HL-60/S4 treated with retinoic acid at 250 ng/mL for 4 days and 3 days (cell line): Measurements from ENCODE around the gene STAC.
"Not testable (repeated sequence)": the region's sequence is repeated elsewhere in the genome, so short reads cannot be mapped to it uniquely, and the experiment has no call there.

Experiments
- in situ Hi-C: fragments of 300-500 bp; cut with MboI; formaldehyde crosslinking; loops from 2 replicates; pipeline ENCODE4 v1.7.0; 2022; ENCODE audit warnings: low sequenced_read_pairs

STAC gene

GRCh38 chr3:36409862-36410261, 29.6 kb downstream of the STAC start:
- in situ Hi-C loops, result no loop called here

DNA sequence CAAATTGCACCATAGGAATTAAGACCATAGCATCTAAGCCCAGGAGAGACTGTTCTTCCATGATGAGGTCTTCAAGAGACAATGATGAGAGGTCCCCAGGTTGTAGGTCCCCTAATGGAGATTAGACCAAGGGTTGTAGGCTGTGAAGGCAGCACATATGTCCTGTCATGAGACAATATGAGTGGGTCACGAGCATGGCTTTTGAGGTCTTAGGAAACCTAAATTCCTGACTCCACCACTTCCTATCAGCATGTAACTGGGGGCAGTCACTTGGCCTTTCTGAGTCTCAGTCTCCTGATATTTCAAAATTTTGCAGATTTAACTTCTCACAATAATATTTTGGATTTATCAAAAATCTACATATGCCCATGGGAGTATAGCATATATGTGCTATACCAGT, 31.3 kb downstream of the STAC start:
- in situ Hi-C loops, result no loop called here

DNA sequence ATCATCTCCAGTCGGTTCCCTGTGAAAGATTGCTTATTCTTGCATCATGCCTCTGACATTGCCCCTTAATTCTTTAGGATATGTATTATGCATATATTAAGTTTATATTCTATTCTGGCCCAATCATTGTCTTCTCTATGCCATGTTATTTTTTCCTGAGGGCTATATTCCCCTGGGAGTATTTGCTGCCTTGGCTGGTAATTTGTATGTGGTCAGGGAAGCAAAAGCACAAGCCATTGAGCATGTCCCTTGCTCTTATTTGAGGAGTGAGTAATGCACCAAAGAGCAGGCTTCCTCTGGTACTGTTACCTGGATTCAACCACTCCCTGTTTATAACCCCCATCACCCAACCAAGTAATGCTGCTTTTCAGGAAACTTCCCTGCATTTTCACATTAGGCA, 36.3 kb downstream of the STAC start:
- in situ Hi-C loops, result no loop called here

DNA sequence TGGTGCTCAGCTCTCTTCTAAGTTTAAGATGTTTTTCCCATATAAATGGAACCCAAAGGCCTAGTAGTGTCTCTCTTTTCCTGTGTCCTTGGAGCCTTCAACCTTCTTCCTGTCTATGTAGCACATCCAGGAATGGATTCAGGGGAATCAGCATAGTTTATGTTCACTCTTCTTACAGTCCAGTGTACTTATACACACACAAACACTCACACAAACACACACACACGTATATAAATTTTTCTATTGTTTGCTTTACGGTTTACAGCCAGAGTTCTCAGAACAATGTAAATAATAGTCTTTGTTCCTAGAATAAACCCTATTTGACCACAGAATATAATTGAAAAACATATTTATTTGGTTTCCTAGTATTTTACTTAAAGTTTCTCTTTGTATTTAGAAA, 36.9 kb downstream of the STAC start:
- in situ Hi-C loops, result no loop called here

DNA sequence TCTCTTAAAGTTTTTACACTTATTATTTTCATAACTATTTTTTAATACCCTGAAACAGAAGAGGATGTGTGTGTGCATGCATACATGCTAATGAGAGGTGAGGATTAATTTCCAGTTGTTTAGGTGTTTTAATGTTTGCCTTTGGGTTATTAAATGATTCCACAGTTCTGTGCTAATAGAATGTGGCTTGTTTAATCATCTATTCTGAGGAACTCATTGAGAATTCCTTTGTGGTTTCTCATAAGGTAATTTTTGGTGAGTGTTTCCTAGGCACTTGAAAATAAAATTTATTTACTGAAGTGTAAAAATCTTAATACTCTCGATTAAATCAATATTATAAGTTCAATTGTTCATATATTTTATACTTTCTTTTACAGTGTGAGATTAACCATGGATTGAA, 38.0 kb downstream of the STAC start:
- in situ Hi-C loops, result no loop called here

DNA sequence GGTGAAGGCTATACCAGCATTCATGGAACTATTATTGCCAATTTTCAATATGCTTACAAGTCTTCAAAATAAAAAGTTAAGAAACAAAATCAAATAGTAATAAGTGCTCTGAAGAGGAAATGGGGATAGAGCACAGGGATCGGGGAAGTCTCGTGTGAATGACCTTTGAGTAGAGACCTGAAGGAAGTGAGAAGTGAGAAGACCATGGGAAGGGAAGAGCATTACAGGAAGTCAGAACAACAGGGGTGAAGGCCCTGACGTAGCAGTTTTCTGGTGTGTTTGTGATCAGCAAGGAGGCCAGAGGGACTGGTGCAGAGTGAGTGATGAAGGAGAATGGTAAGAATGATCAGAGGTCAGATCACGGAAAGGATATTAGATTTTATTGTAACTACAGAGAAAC, 48.1 kb downstream of the STAC start:
- in situ Hi-C loops, result no loop called here

DNA sequence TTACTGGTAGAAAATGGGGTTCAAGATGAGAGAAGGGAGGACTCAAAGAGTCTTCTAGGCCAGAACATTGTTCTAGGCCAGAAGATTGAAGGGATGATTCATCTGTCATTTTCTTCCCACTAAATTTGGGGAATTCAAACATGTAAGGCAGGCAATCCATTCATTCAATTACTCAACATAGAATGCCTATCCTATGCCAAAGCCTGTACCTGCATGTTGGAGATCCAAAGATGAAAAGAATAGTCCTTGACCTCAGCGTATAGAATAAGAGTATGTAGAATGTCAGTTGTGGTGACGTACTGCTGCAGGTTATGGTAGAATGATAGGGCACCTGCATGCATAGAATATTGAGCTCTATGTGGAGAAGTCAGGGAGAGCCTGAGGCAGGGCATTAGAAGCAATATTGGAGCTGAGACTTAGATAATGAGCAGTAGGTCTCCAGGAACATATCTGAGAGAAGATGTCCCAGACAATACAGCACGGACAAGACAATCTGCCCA, 49.7 kb downstream of the STAC start:
- in situ Hi-C loops, result no loop called here

GRCh38 chr3:36433511-36433910, 53.2 kb downstream of the STAC start:
- in situ Hi-C loops, result no loop called here

DNA sequence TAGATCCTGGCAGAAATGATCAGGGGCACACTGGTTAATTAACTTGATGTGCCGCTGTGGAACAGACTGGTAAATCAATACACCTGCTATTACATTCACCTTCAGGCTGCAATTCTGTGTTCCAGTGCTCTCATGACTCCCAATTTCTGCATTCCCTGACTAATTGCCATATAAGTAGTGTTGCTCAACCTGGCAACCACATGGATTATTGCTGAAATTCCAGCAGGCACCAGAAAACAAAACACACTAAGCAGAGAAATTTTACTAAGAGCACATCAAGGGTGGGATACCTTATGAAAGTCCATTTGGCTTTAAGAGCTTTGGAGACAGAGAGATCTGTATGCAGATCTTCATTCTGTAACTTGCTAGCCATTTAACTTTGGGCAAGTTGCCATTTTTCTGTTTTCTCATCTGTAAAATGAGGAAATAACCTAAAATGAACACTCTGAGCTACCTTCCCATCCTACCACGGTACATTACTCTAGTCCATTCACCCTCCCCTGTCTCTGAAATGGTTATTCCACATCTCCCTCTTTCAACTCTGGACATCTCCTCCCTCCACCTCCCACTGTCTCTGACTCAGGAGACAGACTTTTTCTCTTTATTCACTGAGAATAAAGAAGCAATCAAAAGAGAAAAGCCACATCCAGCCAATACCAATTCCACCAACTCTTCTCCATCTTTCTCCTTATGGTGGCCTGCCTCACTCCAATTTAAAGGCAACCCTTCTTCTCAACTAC, 54.6 kb downstream of the STAC start:
- in situ Hi-C loops, result no loop called here

DNA sequence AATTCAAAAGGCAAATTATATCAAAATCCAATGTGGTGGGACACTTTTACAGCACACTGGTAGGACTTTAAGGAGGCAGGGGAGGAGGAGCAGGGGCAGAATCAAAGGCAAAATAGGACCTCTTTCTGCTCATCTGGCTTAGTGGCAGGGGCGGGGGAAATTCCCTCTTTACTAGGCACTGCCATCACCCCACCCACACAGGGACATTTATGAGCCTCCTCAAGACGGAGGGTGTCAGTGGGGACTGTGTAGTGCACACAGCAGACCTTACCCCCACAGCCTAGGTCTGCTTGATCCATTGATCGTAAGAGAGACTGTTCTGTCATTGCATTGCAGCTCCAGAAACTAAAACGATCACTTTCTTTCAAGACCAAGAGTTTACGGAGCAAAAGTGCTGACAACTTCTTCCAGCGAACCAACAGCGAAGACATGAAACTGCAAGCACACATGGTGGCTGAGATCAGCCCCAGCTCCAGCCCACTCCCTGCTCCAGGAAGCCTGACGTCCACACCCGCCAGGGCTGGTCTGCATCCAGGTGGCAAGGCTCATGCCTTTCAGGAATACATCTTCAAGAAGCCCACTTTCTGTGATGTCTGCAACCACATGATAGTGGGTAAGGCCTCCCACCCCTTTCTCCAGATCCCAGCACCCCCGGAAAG, 62.9 kb downstream of the STAC start:
- in situ Hi-C loops, result no loop called here

DNA sequence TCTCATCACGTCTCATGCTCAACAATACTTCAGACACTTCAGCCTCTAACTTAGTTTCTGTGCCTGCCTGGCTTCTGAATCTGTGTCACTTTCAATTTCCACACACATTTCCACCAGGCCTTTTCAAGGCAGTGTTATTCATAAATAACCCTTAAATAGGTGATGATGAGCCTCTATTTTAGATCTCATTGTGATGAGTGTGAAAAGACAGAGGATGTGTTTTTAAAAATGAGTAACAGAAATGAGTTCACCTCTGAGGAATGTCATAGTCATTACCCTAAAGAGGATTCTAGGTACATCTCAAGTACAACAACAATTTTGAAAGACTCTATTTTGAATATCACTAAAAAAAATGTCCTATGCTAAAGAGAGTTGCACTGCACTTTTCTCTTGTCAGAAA, 64.6 kb downstream of the STAC start:
- in situ Hi-C loops, result no loop called here

- in situ Hi-C loops, result no loop called here
Measured at GRCh38 chr3:36446276-36446675, 66.0 kb downstream of the STAC start.

DNA sequence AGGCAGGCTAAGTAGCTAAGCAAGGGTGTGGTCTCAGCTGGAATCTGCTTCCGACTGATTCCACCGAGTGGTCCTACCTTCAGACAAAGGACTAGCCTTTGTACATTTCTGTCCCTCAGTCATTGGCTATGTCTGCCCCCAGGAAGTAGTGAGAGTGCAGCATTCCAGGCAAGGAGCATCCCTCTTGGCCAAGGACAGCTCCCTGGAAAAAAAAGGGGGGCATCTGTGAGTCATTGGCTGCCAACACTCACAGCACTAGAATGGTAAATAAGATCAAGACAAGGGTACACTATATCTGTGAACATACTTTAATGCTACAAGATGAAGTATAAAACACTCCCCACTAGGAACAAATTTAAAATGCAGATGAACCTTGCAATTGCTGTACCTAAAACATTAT, 66.8 kb downstream of the STAC start:
- in situ Hi-C loops, result no loop called here

DNA sequence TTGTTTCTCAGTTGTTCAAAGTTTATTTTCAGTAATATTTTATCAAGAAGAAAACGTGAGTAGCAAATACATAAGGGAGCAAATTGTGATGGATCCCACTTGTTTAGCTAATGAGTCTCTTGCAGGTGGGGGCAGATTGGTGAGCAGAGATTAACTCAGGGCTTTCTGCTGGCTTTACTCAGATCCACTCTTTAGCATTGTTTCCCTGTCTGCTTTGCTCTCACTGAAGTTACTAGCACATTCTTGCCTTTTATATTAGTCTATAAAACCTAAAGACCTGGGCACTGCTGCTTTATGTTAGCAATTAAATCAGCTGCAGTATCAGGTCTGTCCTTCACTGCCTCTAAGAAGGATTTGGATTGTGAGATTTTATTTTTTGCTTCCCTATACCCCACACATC, 71.5 kb downstream of the STAC start:
- in situ Hi-C loops, result no loop called here

DNA sequence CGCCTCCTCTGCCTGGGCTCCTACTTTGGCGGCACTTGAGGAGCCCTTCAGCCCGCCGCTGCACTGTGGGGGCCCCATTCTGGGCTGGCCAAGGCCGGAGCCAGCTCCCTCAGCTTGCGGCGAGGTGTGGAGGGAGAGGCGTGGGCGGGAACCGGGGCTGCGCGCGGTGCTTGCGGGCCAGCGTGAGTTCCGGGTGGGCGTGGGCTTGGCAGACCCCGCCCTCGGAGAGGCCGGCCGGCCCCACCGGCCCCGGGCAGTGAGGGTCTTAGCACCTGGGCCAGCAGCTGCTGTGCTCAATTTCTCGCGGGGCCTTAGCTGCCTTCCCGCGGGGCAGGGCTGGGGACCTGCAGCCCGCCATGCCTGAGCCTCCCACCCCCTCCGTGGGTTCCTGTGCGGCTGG, 72.9 kb downstream of the STAC start:
- in situ Hi-C loops, result not testable (repeated sequence)

GRCh38 chr3:36453896-36454295, 73.6 kb downstream of the STAC start:
- in situ Hi-C loops, result not testable (repeated sequence)

DNA sequence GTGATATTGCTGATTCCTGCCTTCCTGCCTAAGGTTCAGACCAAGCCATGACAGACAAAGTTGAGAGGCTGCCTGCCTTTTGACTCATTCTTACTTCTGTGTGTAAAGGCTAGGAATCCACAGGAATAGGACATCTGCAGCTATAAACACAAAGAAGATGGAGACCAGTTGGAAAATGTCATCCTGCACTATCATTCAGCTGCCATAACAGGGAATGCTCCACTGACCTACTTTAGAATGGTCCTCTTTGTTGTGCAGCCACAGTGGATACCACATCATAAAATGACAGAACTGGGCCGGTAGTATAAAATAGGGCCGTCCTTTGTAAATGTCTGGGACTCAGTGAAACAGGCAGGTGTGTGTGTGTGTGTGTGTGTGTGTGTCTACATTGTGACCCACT, 75.1 kb downstream of the STAC start:
- in situ Hi-C loops, result no loop called here

DNA sequence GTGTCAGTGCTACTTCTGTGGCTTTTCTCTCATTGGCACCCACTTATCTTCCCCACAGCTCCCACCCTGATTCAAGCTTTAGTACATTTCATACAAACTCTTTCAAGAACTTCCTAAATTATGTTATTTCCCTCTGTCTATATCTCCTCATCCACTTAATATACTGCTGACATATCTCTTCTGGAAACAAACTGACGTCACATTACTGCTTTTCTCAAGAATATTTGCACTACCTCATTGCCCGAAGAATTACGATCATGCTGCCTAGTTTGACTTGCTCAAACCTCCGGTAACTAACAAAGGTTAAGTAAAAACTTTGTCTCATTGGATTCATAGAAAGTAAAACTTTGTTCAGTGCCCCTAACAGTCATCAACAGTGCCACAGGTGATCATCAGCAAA, 76.5 kb downstream of the STAC start:
- in situ Hi-C loops, result no loop called here

DNA sequence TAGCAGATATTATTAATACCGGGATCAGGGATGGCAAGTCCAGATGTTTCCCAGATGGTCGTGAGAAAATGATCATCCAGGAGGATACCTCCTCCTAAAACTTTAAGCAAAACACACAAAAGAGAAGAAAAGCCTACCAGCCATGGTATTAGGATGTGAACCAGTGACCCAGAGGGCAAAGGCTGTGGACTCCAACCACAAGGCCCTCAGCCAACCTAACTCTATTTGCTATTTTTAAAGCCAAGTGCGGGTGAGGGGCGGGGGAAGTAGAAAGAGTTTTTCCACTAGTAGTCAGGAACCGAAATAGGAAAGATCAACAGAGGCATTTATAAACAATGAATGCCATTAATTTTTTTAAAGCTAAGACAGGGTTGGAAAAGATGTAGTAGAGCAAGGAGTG, 77.4 kb downstream of the STAC start:
- in situ Hi-C loops, result no loop called here

DNA sequence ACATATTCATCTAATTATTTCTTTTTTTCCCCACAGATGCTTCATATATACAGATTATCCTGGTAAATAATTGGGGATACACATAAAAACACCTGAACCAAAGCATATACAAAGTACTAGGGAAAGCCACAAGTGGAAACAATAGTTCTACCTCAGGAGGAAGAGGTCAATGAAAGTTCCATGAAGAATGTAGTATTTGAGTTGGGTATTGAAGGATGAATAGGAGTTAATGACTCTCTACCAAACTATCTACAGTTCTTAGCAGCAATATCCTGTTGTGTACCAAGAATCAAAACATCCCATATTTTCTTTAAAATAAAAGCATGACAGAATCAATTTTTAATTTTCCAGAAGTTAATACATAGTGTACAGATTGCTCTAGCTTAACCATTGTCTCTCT, 78.9 kb downstream of the STAC start:
- in situ Hi-C loops, result no loop called here

GRCh38 chr3:36461597-36461996, 81.3 kb downstream of the STAC start:
- in situ Hi-C loops, result no loop called here

- in situ Hi-C loops, result not testable (repeated sequence)
Measured at GRCh38 chr3:36472045-36472444, 91.7 kb downstream of the STAC start.

- in situ Hi-C loops, result no loop called here
Measured at GRCh38 chr3:36475558-36475957, 95.3 kb downstream of the STAC start.
